HG02885 (cell line): ENCODE results near the gene CEP131.

ENCODE experiments used
- ATAC-seq: cut with Tn5 transposase; IDR thresholded peaks from one replicate; pipeline ENCODE4 v1.9.1; 2021; ENCODE audit warnings: mild to moderate bottlenecking; ENCODE audit not compliant: unreplicated experiment, poor library complexity

CEP131 gene

DNA sequence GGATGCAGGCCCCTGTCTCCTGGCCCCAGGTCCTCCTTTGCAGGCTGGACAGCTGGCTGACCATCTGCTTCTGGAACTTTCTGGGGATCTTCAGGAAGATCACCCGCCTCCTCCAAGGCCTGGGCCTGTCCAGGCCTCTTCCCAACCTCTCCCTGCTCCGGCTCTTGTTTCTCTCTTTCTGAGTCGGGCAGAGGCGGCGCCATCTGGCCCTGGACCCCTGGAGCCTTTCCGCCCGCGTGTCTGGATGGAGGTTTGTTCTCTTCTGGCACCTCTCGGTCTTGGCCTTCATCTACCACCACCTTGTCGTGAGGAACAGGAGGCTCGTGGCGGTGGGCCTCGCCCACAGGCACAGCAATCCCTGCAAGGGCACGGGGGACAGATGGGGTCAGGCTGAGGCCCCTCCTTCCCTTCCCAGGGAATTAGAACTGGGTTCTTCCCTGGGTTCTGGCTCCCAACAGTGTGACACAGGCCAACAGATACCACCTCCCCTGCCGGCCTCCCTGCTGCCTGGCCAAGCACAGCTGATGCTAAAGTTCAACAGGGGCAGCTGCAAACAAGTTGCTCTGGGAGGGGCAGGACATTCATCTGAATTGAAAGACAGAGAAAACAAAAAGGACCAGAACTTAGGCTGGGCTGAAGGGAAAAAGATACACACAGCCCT is 29.7 kb upstream of the CEP131 start:
- ATAC-seq: no peak

GRCh38 chr17:81251709-81252301 is 29.0 kb upstream of the CEP131 start:
- no peak for ATAC-seq

- no peak for ATAC-seq
These were observed 28.4 kb upstream of the CEP131 start for GRCh38 chr17:81251094-81251708.

- ATAC-seq: no peak
These were observed 27.7 kb upstream of the CEP131 start for GRCh38 chr17:81250286-81251093.

DNA sequence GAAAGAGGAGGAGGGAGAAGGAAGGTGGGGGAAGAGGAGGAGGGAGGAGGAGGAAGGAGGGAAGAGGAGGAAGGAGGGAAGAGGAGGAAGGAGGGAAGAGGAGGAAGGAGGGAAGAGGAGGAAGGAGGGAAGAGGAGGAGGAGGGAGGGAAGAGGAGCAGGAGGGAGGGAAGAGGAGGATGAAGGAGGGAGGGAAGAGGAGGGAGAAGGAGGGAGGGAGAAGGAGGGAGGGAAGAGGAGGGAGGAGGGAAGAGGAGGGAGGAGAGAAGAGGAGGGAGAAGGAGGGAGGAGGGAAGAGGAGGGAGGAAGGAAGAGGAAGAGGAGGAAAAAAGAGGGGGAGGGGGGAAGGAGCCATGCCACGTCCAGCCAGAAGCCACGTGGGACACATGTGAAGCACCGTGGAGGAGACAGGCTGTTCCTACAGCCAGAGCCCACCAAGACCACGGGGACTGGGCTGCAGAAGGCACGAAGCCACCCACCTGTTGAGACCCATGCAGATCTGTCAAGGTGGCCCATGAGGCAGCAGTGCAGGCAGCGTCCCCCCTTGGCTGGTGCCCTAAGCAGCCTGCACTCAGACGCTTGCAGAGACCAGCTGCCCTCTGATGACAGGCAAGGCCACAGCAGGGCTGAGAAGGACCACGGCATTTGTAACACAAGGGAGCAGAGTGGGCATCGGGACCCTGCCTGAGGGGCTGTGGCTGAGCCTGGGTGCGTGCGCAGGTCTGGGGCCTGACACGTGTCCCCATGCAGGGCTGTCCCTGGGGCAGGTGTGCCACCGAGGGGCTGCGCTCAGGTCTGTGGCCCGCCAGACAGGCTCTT is 26.7 kb upstream of the CEP131 start:
- ATAC-seq: no peak

DNA sequence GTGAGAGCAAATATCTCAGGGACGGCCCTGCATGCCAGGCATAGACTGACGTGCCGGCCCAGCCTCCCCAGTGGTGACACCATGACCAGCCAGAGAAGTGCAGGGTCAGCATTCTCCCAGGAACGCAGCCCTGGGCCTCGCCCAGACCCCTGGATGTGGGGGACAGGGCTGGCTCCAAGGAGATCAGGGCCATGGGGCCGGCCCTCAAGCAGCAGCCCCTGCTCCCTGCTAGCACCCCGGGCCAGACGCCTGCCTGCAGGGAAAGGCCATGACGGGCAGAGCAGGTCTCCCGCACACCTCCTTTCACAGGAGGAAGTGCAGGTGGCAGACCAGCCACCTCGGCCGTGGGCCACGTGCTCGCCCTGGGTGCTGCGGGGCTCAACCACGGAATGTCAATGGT is 25.9 kb upstream of the CEP131 start:
- no peak for ATAC-seq

DNA sequence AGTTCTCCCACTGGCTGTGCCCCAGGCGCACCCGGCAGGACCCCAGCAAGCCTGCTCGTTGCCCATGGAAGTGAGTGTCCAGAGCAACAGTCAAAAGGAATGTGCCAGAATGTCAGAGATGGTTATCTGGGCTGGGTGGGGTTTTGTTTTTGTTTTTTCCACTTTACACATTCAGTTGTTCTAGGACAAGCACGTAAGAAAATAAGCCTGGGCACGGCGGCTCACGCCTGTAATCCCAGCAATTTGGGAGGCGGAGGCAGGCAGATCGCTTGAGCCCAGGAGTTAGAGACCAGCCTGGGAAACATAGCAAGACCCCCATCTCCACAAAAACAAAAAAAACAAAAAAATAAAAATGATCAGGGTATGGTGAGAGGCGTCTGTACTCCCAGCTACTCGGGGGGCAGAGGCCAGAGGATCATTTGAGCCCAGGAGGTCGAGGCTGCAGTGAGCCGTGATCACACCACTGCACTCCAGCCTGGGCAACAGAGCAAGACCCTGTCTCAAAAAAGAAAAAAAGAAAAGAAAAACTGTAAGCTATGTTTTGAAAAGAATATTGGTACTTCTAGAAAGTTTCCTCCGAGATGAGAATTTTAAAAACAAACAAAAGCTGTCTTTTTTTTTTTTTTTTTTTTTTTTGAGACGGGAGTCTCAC is 24.7 kb upstream of the CEP131 start:
- ATAC-seq: no peak

GRCh38 chr17:81246679-81247338 is 24.0 kb upstream of the CEP131 start:
- no peak for ATAC-seq

GRCh38 chr17:81246343-81246670 is 23.5 kb upstream of the CEP131 start:
- no peak for ATAC-seq

- ATAC-seq: no peak
These were observed 23.0 kb upstream of the CEP131 start for GRCh38 chr17:81245665-81246342.

DNA sequence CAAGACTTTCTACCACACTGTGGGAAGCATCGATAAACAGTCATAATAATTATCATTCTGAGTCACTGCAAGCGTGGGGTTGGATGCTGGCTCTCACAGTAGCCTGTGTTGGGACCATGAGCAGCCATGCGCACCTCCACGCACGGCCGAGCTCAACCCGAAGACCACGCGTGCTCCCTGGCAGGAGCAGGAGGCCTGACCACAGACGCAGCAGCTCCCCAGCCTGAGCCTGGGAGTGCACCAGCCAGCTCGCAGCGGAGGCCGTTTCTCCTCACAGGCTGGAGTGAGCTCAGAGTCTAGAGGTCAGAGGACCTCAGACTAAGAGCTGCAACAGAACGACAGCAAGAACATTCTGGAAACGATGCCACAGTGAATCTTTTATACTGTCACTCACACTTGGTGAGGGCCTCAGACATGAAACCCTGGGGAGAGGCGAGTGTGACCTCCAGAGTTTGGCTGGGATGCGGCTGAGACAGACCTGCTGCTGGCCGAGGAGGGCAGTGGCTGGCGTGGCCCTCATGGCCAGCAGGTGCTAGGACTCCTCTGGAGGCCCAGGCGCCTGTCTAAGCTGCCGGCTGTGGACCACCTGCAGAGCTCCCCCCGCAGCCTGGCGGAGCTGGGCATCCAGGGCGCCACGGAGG is 22.4 kb upstream of the CEP131 start:
- peak; percentile 50 for ATAC-seq

GRCh38 chr17:81244358-81245023 is 21.7 kb upstream of the CEP131 start:
- ATAC-seq: no peak

GRCh38 chr17:81243333-81243664 is 20.5 kb upstream of the CEP131 start:
- no peak for ATAC-seq

DNA sequence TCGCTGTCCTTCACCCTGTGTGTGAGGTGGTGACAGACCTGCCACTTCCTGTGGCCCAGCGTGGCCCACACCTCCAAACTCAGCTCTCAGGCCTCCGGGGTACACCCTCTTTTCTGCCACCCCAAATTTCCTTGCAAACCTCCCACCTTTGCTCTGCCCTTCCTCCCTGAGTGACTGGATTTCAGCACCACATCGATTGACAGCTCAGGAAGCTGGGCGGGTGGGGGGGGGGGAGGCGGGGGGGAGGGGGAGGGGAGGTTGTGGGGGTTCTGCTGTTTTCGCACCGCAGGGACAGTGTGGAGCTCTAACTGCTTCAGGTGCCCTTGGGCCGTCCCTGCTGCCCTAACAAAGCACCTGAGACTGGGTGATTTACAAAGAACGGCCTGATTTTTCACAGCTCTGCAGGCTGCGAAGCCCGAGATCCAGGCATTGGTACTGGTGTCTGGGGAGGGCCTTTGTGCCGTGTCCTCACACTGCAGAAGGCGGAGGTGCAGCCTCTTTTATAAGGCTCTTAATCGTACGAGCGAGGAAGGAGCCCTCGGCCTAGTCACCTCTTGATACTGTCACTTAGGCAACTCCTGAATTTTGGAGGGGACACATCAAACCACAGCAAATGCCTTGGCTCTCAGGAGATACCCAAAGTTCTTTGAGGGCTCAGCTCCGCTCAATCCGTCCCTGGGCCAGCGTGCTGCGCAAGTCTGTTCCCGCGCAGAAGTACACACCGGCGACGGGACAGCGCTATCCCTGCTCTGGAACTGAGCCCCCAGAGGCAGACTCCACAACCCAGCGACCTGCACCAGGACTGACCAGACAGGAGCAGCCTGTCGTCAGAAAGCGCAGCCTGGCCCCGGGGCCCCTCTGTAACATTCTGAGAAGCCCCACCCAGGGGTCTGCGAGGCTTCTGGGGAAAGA is 19.9 kb upstream of the CEP131 start:
- no peak for ATAC-seq

- ATAC-seq: no peak
These were observed 19.1 kb upstream of the CEP131 start for GRCh38 chr17:81241648-81242420.

GRCh38 chr17:81241203-81241602 is 18.4 kb upstream of the CEP131 start:
- no peak for ATAC-seq
